ENCODE results near the gene CAMSAP3. TPM values are rescaled to one million over a fixed set of nuclear protein-coding genes. Genes with fewer than 3 reads are reported as not detected.

CAMSAP3 gene, protein sequence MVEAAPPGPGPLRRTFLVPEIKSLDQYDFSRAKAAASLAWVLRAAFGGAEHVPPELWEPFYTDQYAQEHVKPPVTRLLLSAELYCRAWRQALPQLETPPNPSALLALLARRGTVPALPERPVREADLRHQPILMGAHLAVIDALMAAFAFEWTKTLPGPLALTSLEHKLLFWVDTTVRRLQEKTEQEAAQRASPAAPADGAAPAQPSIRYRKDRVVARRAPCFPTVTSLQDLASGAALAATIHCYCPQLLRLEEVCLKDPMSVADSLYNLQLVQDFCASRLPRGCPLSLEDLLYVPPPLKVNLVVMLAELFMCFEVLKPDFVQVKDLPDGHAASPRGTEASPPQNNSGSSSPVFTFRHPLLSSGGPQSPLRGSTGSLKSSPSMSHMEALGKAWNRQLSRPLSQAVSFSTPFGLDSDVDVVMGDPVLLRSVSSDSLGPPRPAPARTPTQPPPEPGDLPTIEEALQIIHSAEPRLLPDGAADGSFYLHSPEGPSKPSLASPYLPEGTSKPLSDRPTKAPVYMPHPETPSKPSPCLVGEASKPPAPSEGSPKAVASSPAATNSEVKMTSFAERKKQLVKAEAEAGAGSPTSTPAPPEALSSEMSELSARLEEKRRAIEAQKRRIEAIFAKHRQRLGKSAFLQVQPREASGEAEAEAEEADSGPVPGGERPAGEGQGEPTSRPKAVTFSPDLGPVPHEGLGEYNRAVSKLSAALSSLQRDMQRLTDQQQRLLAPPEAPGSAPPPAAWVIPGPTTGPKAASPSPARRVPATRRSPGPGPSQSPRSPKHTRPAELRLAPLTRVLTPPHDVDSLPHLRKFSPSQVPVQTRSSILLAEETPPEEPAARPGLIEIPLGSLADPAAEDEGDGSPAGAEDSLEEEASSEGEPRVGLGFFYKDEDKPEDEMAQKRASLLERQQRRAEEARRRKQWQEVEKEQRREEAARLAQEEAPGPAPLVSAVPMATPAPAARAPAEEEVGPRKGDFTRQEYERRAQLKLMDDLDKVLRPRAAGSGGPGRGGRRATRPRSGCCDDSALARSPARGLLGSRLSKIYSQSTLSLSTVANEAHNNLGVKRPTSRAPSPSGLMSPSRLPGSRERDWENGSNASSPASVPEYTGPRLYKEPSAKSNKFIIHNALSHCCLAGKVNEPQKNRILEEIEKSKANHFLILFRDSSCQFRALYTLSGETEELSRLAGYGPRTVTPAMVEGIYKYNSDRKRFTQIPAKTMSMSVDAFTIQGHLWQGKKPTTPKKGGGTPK
- total RNA-seq (2021): 28.4 and 31.3 TPM in 2 replicates
- long read RNA-seq, partial matches to known transcripts: 3 of 4 reads
- long read RNA-seq, other reads (novel, unspliced or antisense): 1 of 4 reads

DNA sequence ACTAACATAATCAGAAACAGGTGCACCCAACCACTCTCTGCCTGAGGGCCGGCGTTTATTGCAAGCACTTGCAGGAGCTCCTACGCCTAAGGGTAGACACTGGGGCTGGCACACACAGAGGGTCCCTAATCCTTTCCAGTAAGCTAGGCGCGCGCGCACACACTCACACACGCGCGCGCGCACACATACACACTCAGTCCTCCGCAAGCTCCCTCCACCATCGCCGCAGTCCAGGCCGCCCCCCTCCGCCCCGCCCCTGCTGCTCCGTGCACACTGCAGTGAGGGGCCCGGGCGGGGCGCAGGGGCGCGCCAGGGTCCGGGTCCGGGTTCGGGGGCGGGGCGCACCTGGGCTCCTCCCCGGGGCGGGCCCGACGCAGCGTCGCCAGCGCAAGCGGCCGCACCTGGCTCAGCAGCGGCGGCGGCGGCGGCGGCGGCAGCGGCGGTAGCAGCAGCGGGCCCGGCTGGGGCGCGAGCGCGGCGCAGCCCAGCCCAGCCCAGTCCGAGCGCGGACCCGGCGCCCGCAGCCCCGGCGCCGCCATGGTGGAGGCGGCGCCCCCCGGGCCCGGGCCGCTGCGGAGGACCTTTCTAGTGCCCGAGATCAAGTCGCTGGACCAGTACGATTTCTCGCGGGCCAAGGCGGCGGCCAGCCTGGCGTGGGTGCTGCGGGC, at the start of gene CAMSAP3:
CAMSAP3 (plus strand) TSS at position 398 of the 668 bp plus-strand sequence; CDS start at position 538, 140 bp downstream.
- Histone ChIP-seq H3K79me1 (ENCODE audit: insufficient read depth, low read depth, low read length, poor library complexity, severe bottlenecking) (peaks cover 3% of the 10 kb centered on the region), H3K27ac (ENCODE audit: insufficient read length, low read depth, low read length) (no peak within 1 kb of the TSS), H3K9ac (ENCODE audit: extremely low read depth, insufficient read length, low read length) (peak within 1 kb of the TSS; percentile 33), H2BK5ac (ENCODE audit: insufficient read length, low read length) (no peak within 1 kb of the TSS), H2AK5ac (ENCODE audit: insufficient read length, low read length) (no peak within 1 kb of the TSS), H2AFZ (ENCODE audit: low read length) (no peak within 1 kb of the TSS), H3K4ac (ENCODE audit: low read depth, low read length) (no peak within 1 kb of the TSS), H3K23me2 (ENCODE audit: insufficient read length, low read depth, low read length, poor library complexity, severe bottlenecking) (peaks cover 9% of the 10 kb centered on the region), H4K91ac (ENCODE audit: insufficient read length, low read depth, low read length) (no peak within 1 kb of the TSS), H3K23ac (ENCODE audit: insufficient read length, low read depth, low read length) (no peak within 1 kb of the TSS), H3T11ph (ENCODE audit: low read length) (no peak within 1 kb of the TSS), H3K18ac (ENCODE audit: insufficient read length, low read depth, low read length) (no peak within 1 kb of the TSS), H3K4me1 (ENCODE audit: insufficient read depth, low read length) (no peaks in the 10 kb centered on the region; the same call in 1 of the 2 replicates), H2BK20ac (ENCODE audit: low read depth, low read length, poor library complexity, severe bottlenecking) (no peak within 1 kb of the TSS), H2BK15ac (ENCODE audit: low read depth, low read length) (no peak within 1 kb of the TSS), H3K14ac (ENCODE audit: insufficient read depth, low read length) (0 out of 2 replicates have a peak within 1 kb of the TSS, but pooled peaks have one; percentile 46), H4K20me1 (ENCODE audit: control insufficient read depth, insufficient read depth, insufficient read length) (no peaks in the 10 kb centered on the region), H3K79me2 (ENCODE audit: insufficient read depth, low read length) (no peaks in the 10 kb centered on the region; the same call in 1 of the 2 replicates), H4K5ac (ENCODE audit: insufficient read length, low read depth, low read length) (no peak within 1 kb of the TSS), H3K4me2 (ENCODE audit: insufficient read depth, insufficient read length, low read length) (peak within 1 kb of the TSS; percentile 67), H4K8ac (replicated peaks; ENCODE audit: insufficient read length, low read depth, low read length) (no peak within 1 kb of the TSS), H3K9me3 (ENCODE audit: control insufficient read depth, low read depth, low read length) (no peaks in the 10 kb centered on the region), H2BK12ac (ENCODE audit: insufficient read length, low read depth, low read length) (no peak within 1 kb of the TSS), H3K27me3 (ENCODE audit: insufficient read depth, low read length) (no peaks in the 10 kb centered on the region), H2BK120ac (ENCODE audit: low read depth, low read length, poor library complexity, severe bottlenecking) (no peak within 1 kb of the TSS), H3K56ac (ENCODE audit: insufficient read length, low read depth, low read length) (no peak within 1 kb of the TSS)
- peaks cover 25% of the 10 kb centered on the region for H3K27me3 Mint-ChIP-seq (ENCODE audit: low read depth)
- H3K36me3 Mint-ChIP-seq (ENCODE audit: insufficient read depth in 1 of 3, low read depth in 3 of 3): peaks cover 3 to 16% (median 12%) of the 10 kb centered on the region in 3 experiments; a peak in 4 of 7 replicates
- TF ChIP-seq CTCF (conservative IDR thresholded peaks at IDR 0.05): no peak
- peaks cover 16 to 18% of the 10 kb centered on the region in 2 experiments for H3K4me1 Mint-ChIP-seq
- WGBS (ENCODE audit: extremely low coverage, insufficient read length, low lambda C conversion rate): no CpG with 5 or more reads among the region's 78 CpGs
- peak; percentile 86 for DNase-seq
- H3K4me3 Mint-ChIP-seq: peak within 1 kb of the TSS; percentile 80 to 86
- no peaks in the 10 kb centered on the region for H3K9me3 Mint-ChIP-seq
- H3K27ac Mint-ChIP-seq: no peak within 1 kb of the TSS

Data from H9 (cell line).